PC-9 (cell line): ENCODE results near the gene PHACTR3.

ENCODE experiments used
- CTCF ChIP-seq: fragments of 200-600 bp; sonication (generic); conservative IDR thresholded peaks from 2 replicates; pipeline ENCODE4 v1.6.1; 2017; ENCODE audit warnings: mixed run types, antibody characterized with exemption, mild to moderate bottlenecking, moderate library complexity
- EZH2 ChIP-seq: fragments of 200-600 bp; sonication (generic); IDR thresholded peaks from 2 replicates; pipeline ENCODE4 v1.8.0; 2017; ENCODE audit warnings: antibody characterized with exemption, low read depth

- TF ChIP-seq CTCF (no peak), EZH2 (no peak)
These were observed 143.6 kb downstream of the PHACTR3 start for GRCh38 chr20:59747671-59748515.
